Endothelial cell of umbilical vein (primary cell): ENCODE measurements around the gene TDRD7. TPM values are rescaled to one million over a fixed set of nuclear protein-coding genes. Genes with fewer than 3 reads are reported as not detected.

ENCODE experiments used
- BruUV-seq: library from RNA; stranded (reverse); fragments of 400-500 nt; replicated peaks from 2 replicates; lab custom pipeline; 2021; lab: Mats Ljungman, UMichigan
- CTCF ChIA-PET: fragments of 300-600, 350-600 bp; sonication (Branson Sonifier 250); formaldehyde crosslinking; loops from one replicate; lab custom pipeline; 2021; ENCODE audit warnings: antibody characterized with exemption, inconsistent platforms; lab: Charles Lee
- POLR2A ChIA-PET: fragments of 300-600, 350-600 bp; sonication (Branson Sonifier 250); formaldehyde crosslinking; loops from one replicate; lab custom pipeline; 2021; ENCODE audit warnings: antibody characterized with exemption, inconsistent platforms; lab: Charles Lee
- DNase-seq: peaks from one replicate; pipeline ENCODE4 v3.0.0-alpha.2; 2011; ENCODE audit warnings: low read depth, low spot score
- FAIRE-seq: peaks from 2 replicates; lab custom pipeline; 2011; peaks lifted over from hg19 to GRCh38; lab: Jason Lieb, UNC
- H2AFZ ChIP-seq: 2 replicates; pipeline ENCODE4 v1.6.0; 2012; ENCODE audit warnings: low read depth, low read length, control low read depth, inconsistent platforms
- H3K27ac ChIP-seq: 2 replicates; pipeline ENCODE4 v1.5.1; 2011; ENCODE audit warnings: low read depth, mild to moderate bottlenecking, control low read depth, low read length, moderate library complexity; ENCODE audit not compliant: insufficient read depth
- H3K27me3 ChIP-seq, 2 experiments: 2 replicates each; pipeline versions ENCODE4 v1.6.0 to v1.6.1; 2011; ENCODE audit warnings: low read length in 2 of 2, mixed read lengths in 1 of 2; ENCODE audit not compliant: control insufficient read depth in 2 of 2, insufficient read depth in 2 of 2
- H3K36me3 ChIP-seq, 2 experiments: 2 replicates in 1 of 2; 3 replicates in 1 of 2; pipeline ENCODE4 v1.5.1; 2011; ENCODE audit warnings: low read length in 2 of 2, mild to moderate bottlenecking in 1 of 2, moderate library complexity in 1 of 2; ENCODE audit not compliant: control insufficient read depth in 2 of 2, insufficient read depth in 2 of 2; ENCODE audit errors: extremely low read depth in 1 of 2
- H3K4me1 ChIP-seq: 3 replicates; pipeline ENCODE4 v1.5.1; 2011; ENCODE audit warnings: mild to moderate bottlenecking, low read length; ENCODE audit not compliant: control insufficient read depth, insufficient read depth; ENCODE audit errors: extremely low read depth
- H3K4me2 ChIP-seq: 2 replicates; pipeline ENCODE4 v1.6.1; 2011; ENCODE audit warnings: low read length, control low read depth, mixed read lengths; ENCODE audit not compliant: insufficient read depth
- H3K4me3 ChIP-seq, 3 experiments: fragments of 200-600 bp in 1 of 3; sonication (generic), shearing (Covaris generic) in 1 of 3; replicated peaks in 1 of 3; 2 replicates each; pipeline ENCODE4 v1.5.1; 2011 to 2016; ENCODE audit warnings: control low read depth in 3 of 3, low read length in 3 of 3, mild to moderate bottlenecking in 2 of 3, inconsistent platforms in 1 of 3, low read depth in 1 of 3, moderate library complexity in 1 of 3; ENCODE audit not compliant: insufficient read depth in 1 of 3
- H3K79me2 ChIP-seq: 2 replicates; pipeline ENCODE4 v1.6.0; 2012; ENCODE audit warnings: low read length, inconsistent platforms; ENCODE audit not compliant: control insufficient read depth, insufficient read depth
- H3K9ac ChIP-seq: replicated peaks from 2 replicates; pipeline ENCODE3; 2011; ENCODE audit warnings: low read length, control low read depth; ENCODE audit not compliant: insufficient read depth; ENCODE audit errors: extremely low read depth
- H3K9me1 ChIP-seq: replicated peaks from 3 replicates; pipeline ENCODE4 v1.6.0; 2011; ENCODE audit warnings: mild to moderate bottlenecking, low read length; ENCODE audit not compliant: control insufficient read depth, insufficient read depth; ENCODE audit errors: extremely low read depth
- H3K9me3 ChIP-seq: replicated peaks from 2 replicates; pipeline ENCODE4 v1.5.1; 2012; ENCODE audit warnings: low read length, inconsistent platforms; ENCODE audit not compliant: control insufficient read depth, insufficient read depth
- H4K20me1 ChIP-seq: replicated peaks from 2 replicates; pipeline ENCODE3; 2011; ENCODE audit warnings: mild to moderate bottlenecking, low read length; ENCODE audit not compliant: control insufficient read depth, insufficient read depth; ENCODE audit errors: extremely low read depth
- EZH2 ChIP-seq: IDR thresholded peaks from 2 replicates; pipeline ENCODE4 v1.6.1; 2012; ENCODE audit warnings: borderline replicate concordance, low read depth, mild to moderate bottlenecking, moderate library complexity, low read length, inconsistent platforms; ENCODE audit not compliant: severe bottlenecking
- FOS ChIP-seq: IDR thresholded peaks from 2 replicates; pipeline ENCODE4 v1.6.1; 2011; ENCODE audit warnings: mild to moderate bottlenecking, low read length, moderate library complexity, borderline replicate concordance; ENCODE audit not compliant: insufficient read depth
- GATA2 ChIP-seq: IDR thresholded peaks from 2 replicates; pipeline ENCODE4 v1.7.0; 2011; ENCODE audit warnings: low read depth, mild to moderate bottlenecking, moderate library complexity, mixed read lengths, low read length; ENCODE audit not compliant: insufficient read length, insufficient read depth
- JUN ChIP-seq: IDR thresholded peaks from 2 replicates; pipeline ENCODE4 v1.6.1; 2011; ENCODE audit warnings: borderline replicate concordance, low read depth; ENCODE audit not compliant: insufficient read length, insufficient read depth
- MYC ChIP-seq: IDR thresholded peaks from one replicate; pipeline ENCODE4 v1.6.1; 2011; ENCODE audit warnings: mild to moderate bottlenecking, low read depth, low read length
- POLR2A ChIP-seq: IDR thresholded peaks from 2 replicates; pipeline ENCODE4 v1.6.1; 2012; ENCODE audit warnings: low read depth, mild to moderate bottlenecking, control low read depth, low read length
- POLR2AphosphoS5 ChIP-seq: IDR thresholded peaks from 2 replicates; pipeline ENCODE4 v1.6.1; 2012; ENCODE audit warnings: low read depth, mild to moderate bottlenecking, control low read depth, low read length, moderate library complexity; ENCODE audit not compliant: insufficient read depth
- dilution Hi-C: fragments of 300-500 bp; cut with MboI; formaldehyde crosslinking; loops from one replicate; pipeline ENCODE4 v1.15.0; 2019; ENCODE audit warnings: low sequenced_read_pairs; ENCODE audit not compliant: extremely low pct_ligation_motif_present
- intact Hi-C: fragments of 100-400 bp; cut with micrococcal nuclease; formaldehyde crosslinking; loops from one replicate; pipeline ENCODE4 v1.10.0; 2022
- polyA plus RNA-seq, 4 experiments: library from polyadenylated mRNA; depleted of rRNA in 3 of 4; stranded (reverse) in 3 of 4; unstranded in 1 of 4; fragments of >200 nt; gene quantifications; 2 replicates each; pipeline versions ENCODE4 v1.2.1 to v1.2.3, GENCODE V29; 2011 to 2012; ENCODE audit warnings: missing spikeins in 1 of 4
- total RNA-seq: library from RNA; stranded (reverse); gene quantifications from 2 replicates; pipeline ENCODE4 v1.2.3, GENCODE V29; 2021
- TF ChIP-seq, protein P1 (sequence below), 2 donors: IDR thresholded peaks; 1 replicate in 1 of 2; 2 replicates in 1 of 2; pipeline ENCODE4 v1.5.1; 2011; ENCODE audit warnings: low read length in 2 of 2, mild to moderate bottlenecking in 2 of 2, moderate library complexity in 2 of 2, control low read depth in 1 of 2, inconsistent platforms in 1 of 2, low read depth in 1 of 2; ENCODE audit not compliant: insufficient read depth in 1 of 2; ENCODE audit errors: extremely low read depth in 1 of 2
- TF ChIP-seq, protein P2 (sequence below): IDR thresholded peaks from 2 replicates; pipeline ENCODE4 v1.6.1; 2011; ENCODE audit not compliant: insufficient read depth, insufficient read length

Gene TDRD7
- total and polyA plus RNA-seq, 2 donors (not counting 3 experiments of a cell fraction or from before 2014, with no cell fraction given) = 4.9 to 11.5 TPM

DNA sequence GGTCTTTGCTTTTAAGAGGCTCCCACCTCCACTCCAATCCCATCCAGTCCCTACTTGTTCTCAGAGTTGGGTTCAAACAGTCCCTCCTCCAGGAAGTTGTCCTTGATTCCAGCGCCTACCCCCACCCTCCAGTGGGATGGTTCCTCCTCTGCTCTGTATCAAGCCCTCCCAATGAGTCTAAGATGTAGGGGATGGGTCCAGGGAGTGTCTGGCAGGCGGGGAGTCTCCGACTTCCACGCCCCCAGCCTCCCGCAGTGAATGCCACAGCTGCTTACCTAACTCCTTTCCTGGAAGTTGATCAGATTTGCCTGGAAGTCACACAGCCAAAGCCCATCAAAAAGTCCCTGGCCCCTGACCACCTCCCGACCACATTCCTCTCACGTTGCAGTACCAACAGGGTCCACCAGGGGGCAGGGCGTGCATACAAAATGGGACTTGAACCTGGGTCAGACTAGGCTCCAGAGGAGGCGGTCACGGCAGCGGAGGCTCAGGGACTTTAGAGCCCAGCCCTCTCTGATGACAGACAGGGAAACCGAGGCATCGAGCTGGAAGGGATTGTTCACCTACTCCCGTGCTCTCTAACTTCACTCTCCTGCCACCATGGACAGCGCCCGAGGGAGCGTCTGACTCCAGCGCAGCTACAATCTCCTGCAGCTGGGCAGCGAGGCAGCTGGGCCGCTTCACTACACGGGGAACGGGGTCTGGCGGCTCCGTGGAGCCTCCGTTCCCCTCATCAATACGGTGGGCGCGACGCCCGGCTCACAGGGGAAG, 25.0 kb upstream of the TDRD7 start:
- H3K9me1 ChIP-seq = no peaks in the 10 kb centered on the region
- H3K4me2 ChIP-seq = no peak overlapping the region
- no peak overlapping the region for H2AFZ ChIP-seq
- no peaks in the 10 kb centered on the region for H3K9me3 ChIP-seq
- dilution Hi-C loops = no loop called here
- FAIRE-seq (peak; percentile 80), DNase-seq (peak; percentile 63)
- no peaks in the 10 kb centered on the region for H4K20me1 ChIP-seq
- no TSS peak for BruUV-seq
- no peak overlapping the region for H3K4me3 ChIP-seq
- intact Hi-C loops = loop anchor here (1.0 kb wide), 3 partner anchors 12 to 228 kb away; no protein-coding TSS in a partner anchor
- POLR2A ChIA-PET = no interaction called here
- no peaks in the 10 kb centered on the region for H3K79me2 ChIP-seq
- no peaks in the 10 kb centered on the region for H3K36me3 ChIP-seq
- CTCF ChIA-PET = interaction anchor here (0.6 to 4.5 kb wide), 20 partner anchors 11 to 533 kb away, joined by 3 to 59 read pairs (median 3); partner anchors contain the start of genes TDRD7 and ZNF782
- H3K27ac ChIP-seq = no peak overlapping the region
- H3K4me1 ChIP-seq = no peaks in the 10 kb centered on the region
- no peak overlapping the region for H3K9ac ChIP-seq
- no peak for TF ChIP-seq POLR2AphosphoS5
- TF ChIP-seq, protein P1, sequence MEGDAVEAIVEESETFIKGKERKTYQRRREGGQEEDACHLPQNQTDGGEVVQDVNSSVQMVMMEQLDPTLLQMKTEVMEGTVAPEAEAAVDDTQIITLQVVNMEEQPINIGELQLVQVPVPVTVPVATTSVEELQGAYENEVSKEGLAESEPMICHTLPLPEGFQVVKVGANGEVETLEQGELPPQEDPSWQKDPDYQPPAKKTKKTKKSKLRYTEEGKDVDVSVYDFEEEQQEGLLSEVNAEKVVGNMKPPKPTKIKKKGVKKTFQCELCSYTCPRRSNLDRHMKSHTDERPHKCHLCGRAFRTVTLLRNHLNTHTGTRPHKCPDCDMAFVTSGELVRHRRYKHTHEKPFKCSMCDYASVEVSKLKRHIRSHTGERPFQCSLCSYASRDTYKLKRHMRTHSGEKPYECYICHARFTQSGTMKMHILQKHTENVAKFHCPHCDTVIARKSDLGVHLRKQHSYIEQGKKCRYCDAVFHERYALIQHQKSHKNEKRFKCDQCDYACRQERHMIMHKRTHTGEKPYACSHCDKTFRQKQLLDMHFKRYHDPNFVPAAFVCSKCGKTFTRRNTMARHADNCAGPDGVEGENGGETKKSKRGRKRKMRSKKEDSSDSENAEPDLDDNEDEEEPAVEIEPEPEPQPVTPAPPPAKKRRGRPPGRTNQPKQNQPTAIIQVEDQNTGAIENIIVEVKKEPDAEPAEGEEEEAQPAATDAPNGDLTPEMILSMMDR (IDR thresholded peaks at IDR 0.05; ENCODE audit: extremely low read depth in 1 of 2, insufficient read depth in 1 of 2, low read depth in 1 of 2, low read length in 2 of 2) = peak; percentile 97 to 98
- no peaks in the 10 kb centered on the region for H3K27me3 ChIP-seq

DNA sequence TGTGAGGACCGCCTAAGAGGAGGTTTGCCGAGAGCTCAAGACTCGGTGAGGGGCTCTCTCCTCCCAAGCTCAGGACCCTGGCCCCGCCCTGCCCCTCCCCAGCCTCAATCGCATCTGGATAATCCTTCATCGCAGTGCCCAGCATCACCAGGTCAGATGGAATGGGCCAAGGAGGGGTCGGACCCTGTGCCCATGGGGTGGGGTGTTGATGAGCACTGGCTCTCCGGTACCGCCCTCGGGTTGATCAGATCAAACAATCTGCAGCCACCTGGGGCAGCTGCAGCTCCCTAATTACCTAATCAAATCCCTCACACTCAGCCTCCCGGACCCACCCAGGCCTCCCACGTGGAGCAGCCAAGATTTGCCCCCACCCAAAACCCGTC, 24.4 kb upstream of the TDRD7 start:
- CTCF ChIA-PET = interaction anchor here (0.6 to 4.5 kb wide), 18 partner anchors 11 to 533 kb away, joined by 3 to 59 read pairs (median 3); partner anchors contain the start of genes TDRD7 and ZNF782
- no peak for FAIRE-seq
- Histone ChIP-seq H3K9ac (no peak overlapping the region), H3K79me2 (no peaks in the 10 kb centered on the region), H3K9me3 (no peaks in the 10 kb centered on the region), H4K20me1 (no peaks in the 10 kb centered on the region), H3K4me3 (no peak overlapping the region), H2AFZ (no peak overlapping the region), H3K27ac (no peak overlapping the region), H3K4me1 (no peaks in the 10 kb centered on the region), H3K36me3 (no peaks in the 10 kb centered on the region), H3K9me1 (no peaks in the 10 kb centered on the region), H3K4me2 (no peak overlapping the region), H3K27me3 (no peaks in the 10 kb centered on the region)
- dilution Hi-C loops (no loop called here), intact Hi-C loops (loop anchor here (1.0 kb wide), 3 partner anchors 12 to 228 kb away; no protein-coding TSS in a partner anchor)
- DNase-seq = no peak
- BruUV-seq = no TSS peak
- TF ChIP-seq JUN = no peak
- no peak for TF ChIP-seq EZH2
- TF ChIP-seq MYC = no peak
- TF ChIP-seq FOS = no peak
- no peak for TF ChIP-seq POLR2AphosphoS5
- TF ChIP-seq, protein P2, sequence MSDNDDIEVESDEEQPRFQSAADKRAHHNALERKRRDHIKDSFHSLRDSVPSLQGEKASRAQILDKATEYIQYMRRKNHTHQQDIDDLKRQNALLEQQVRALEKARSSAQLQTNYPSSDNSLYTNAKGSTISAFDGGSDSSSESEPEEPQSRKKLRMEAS = no peak
- TF ChIP-seq GATA2 = no peak
- TF ChIP-seq POLR2A = no peak
- TF ChIP-seq, protein P1 (IDR thresholded peaks at IDR 0.05; ENCODE audit: extremely low read depth in 1 of 2, insufficient read depth in 1 of 2, low read depth in 1 of 2, low read length in 2 of 2) = no peak
- POLR2A ChIA-PET = no interaction called here
